HL-60/S4 treated with retinoic acid at 250 ng/mL for 4 days and 3 days (cell line): ENCODE results near the gene DRAP1.

Source experiments
- in situ Hi-C: fragments of 300-500 bp; cut with MboI; formaldehyde crosslinking; loops from 2 replicates; pipeline ENCODE4 v1.7.0; 2022; ENCODE audit warnings: low sequenced_read_pairs

The DRAP1 gene

GRCh38 chr11:65919141-65919572 is at the start of gene DRAP1:
TSS of gene DRAP1 (plus strand) at chr11:65919426. CDS start at chr11:65919502, 76 bp downstream.
- in situ Hi-C loops: no loop called here

- in situ Hi-C loops: loop anchor here (10.0 kb wide), 1 partner anchor 115 kb away; no protein-coding TSS in a partner anchor
These were observed 49.5 kb upstream of the DRAP1 start for GRCh38 chr11:65869643-65870306.

GRCh38 chr11:65870307-65870658 is 48.9 kb upstream of the DRAP1 start:
- in situ Hi-C loops: loop anchor here (10.0 kb wide), 1 partner anchor 115 kb away; no protein-coding TSS in a partner anchor

GRCh38 chr11:65870706-65871681 is 48.2 kb upstream of the DRAP1 start:
- in situ Hi-C loops: loop anchor here (10.0 kb wide), 1 partner anchor 114 kb away; no protein-coding TSS in a partner anchor

- in situ Hi-C loops: loop anchor here (10.0 kb wide), 1 partner anchor 113 kb away; no protein-coding TSS in a partner anchor
These were observed 47.2 kb upstream of the DRAP1 start for GRCh38 chr11:65871811-65872548.

GRCh38 chr11:65872586-65873317 is 46.5 kb upstream of the DRAP1 start, which contains the start of gene EFEMP2:
TSS of gene EFEMP2 (minus strand) at chr11:65872800. CDS start at chr11:65872354, 446 bp downstream.
- in situ Hi-C loops: loop anchor here (10.0 kb wide), 1 partner anchor 112 kb away; no protein-coding TSS in a partner anchor

GRCh38 chr11:65873318-65874156 is 45.7 kb upstream of the DRAP1 start:
- in situ Hi-C loops: loop anchor here (10.0 kb wide), 1 partner anchor 111 kb away; no protein-coding TSS in a partner anchor

GRCh38 chr11:65879617-65880016 is 39.6 kb upstream of the DRAP1 start, which contains the start of gene CTSW:
TSS of gene CTSW (plus strand) at chr11:65879837. CDS start at chr11:65879855, 18 bp downstream.
- in situ Hi-C loops: loop anchor here (10.0 kb wide), 1 partner anchor 105 kb away; no protein-coding TSS in a partner anchor

GRCh38 chr11:65880027-65880426 is 39.2 kb upstream of the DRAP1 start:
- in situ Hi-C loops: no loop called here

- in situ Hi-C loops: no loop called here
These were observed 38.3 kb upstream of the DRAP1 start for GRCh38 chr11:65880844-65881421.

- in situ Hi-C loops: no loop called here
These were observed 36.8 kb upstream of the DRAP1 start for GRCh38 chr11:65882120-65883057.

- in situ Hi-C loops: no loop called here
These were observed 36.0 kb upstream of the DRAP1 start for GRCh38 chr11:65883058-65883761.

GRCh38 chr11:65883786-65884715 is 35.2 kb upstream of the DRAP1 start:
- in situ Hi-C loops: no loop called here

GRCh38 chr11:65884716-65885092 is 34.5 kb upstream of the DRAP1 start:
- in situ Hi-C loops: no loop called here

GRCh38 chr11:65885231-65885630 is 34.0 kb upstream of the DRAP1 start:
- in situ Hi-C loops: no loop called here
